GM18870 (cell line): Measurements from ENCODE around the gene RCC1.
"Not testable (repeated sequence)": the region's sequence is repeated elsewhere in the genome, so short reads cannot be mapped to it uniquely, and the experiment has no call there.

Experiments
- ATAC-seq: cut with Tn5 transposase; IDR thresholded peaks from one replicate; pipeline ENCODE4 v1.9.1; 2021; ENCODE audit warnings: moderate library complexity; ENCODE audit not compliant: unreplicated experiment

Gene RCC1

DNA sequence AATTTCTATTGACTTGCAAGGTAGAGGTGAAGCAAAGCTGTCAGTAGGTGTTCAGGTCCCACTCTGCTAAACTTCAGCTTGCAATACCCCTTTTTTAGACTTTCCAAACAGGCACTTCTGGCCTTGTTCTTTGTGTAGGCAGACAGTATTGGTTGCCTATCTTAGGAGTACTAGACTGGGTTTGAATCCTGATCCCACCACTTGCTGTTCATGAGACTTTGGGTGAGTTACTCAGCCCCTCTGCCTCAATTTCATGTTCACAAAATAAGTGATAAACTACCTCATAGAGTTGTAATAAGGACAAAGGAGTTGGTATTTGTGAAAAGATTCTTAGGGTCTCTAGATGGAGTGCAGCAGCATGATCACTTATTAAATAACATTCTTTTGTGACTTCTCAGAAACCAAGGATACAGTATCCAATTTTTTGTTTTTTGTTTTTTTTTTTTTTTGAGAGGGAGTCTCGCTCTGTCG lies 5.2 kb downstream of the RCC1 start:
- ATAC-seq: no peak

DNA sequence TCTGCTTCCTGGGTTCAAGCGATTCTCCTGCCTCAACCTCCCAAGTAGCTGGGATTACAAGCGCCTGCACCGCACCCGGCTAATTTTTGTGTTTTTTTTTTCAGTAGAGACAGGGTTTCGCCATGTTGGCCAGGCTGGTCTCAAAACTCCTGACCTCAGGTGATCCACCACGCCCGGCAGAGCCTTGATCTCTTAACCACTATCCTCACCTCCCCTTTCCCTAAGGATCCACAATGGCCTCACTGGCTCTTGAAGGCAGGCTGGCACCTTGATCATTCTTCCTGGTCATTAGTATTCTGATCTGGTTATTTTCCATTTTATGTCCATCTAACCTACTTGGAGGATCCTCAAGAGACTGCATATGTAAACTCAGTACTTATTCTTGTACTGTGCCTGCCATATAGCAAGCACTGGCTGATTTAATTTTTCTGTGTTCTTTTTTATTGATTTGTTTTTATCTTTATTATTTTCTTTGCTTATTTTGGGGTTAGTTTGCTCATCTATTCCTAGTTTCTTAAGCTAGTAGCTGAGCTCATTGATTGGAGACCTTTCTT lies 6.3 kb downstream of the RCC1 start:
- no peak for ATAC-seq

DNA sequence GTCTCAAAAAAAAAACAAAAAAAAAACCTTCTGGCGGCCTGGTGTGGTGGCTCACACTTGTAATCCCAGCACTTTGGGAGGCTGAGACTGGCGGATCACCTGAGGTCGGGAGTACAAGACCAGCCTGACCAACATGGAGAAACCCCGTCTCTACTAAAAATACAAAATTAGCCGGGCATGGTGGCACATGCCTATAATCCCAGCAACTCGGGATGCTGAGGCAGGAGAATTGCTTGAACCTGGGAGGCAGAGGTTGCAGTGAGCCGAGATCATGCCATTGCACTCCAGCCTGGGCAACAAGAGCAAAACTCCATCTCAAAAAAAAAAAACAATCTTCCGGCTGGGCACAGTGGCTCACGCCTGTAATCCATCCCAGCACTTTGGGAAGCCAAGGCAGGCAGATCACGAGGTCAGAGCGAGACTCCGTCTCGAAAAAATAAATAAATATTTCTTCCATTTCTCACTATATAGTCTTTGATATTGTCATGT lies 8.6 kb downstream of the RCC1 start:
- not testable (repeated sequence) for ATAC-seq

DNA sequence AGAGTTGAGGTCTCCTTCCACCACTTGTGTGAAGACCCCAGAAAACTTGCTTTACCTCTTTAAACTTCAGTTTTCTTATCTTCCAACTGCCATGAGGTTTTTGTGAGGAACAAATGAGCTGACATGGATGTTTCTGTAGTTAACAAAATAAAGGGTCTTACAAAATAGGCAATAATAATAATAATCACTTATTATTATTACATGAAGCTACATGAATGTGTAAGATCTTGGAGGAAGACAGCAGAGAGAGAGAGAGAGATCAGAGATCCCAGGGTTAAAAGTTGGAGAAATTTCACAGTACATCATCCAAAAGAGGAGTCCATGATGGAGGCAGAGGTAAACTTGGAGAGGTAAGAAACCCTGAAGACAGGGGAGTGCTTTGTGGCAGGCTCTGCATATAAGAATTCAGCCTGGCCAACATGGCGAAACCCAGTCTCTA lies 10.7 kb downstream of the RCC1 start:
- no peak for ATAC-seq

DNA sequence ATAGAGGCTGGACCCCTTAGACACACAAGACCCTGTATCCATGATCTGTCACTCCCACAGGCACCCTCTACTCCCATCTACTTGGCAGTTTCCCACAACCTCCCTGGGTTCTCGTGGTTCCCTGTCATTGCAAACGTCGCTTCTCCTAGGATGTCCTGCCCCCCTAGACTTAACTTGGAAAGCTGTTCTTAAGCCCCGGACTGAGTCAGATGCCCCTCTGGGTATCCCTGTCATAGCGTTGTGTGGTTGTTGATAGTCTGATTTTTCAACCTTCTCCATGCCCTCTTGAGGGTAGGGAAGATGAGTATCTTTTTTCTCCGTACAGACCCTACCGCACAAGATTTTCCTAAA lies 11.8 kb downstream of the RCC1 start:
- no peak for ATAC-seq

DNA sequence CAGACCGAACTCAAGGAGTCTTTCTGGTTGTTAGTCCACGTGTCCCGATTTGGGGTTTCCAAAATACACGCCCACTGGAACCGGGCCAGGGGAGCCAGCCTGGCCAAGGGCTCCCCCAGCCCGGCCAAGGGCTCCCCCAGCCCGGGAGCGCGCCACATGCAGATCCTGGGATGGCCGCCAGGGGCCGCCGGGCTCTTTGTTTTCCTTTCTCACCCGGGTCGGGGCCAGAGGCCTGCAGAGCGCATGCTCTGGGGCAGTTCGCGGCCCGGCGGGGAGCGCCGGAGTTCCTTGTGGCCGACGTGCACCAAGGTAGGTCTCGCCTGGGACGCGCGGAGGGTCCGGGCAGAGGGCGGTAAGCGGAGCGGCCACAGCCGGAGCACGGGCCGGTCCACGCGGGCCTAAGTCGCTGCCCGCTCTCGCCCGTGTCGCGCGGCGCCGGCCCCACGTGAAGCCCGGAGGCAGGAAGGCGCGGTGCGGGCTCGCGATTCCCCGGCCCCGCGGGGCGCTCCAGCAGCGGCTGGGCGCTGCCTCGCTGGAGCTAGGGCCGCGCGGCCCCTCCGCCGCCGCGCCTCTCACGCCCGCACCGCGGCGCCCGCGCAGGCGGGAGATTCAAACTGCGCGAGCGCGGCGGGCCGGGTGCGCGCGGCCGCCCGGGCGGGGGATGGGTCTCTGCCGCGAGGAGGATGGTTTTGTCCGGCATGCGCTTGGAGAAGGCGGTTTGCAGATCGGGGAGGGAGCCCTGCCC lies 12.3 kb downstream of the RCC1 start:
- peak; percentile 49 for ATAC-seq

DNA sequence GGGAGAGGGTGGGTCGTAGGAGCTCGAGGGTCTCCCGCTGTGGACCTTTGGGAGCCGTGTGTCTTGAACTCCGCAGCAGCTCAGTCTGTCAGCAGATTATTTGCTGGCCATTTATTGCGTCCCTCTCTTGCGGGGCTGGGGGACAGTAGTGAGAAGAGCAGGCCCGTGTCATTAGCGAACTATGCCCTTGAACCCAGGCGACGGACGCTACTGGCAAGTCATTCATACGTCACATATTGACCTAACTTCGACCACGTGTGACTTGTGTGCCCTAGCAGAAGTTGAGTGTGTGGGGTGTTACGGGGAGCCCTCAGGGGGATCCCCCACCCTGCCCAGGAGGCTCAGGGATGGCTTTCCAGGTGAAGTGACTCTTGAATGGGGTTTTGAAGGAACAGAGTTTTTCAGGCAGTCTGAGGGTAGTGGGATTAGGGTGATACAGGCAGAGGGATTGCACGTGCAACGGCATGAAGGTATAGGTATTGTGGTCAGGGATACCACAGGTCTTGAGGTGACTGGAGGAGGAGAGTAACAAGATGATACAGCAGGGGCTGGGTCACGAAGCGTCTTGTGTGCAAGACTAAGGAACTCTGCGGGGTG lies 13.0 kb downstream of the RCC1 start:
- no peak for ATAC-seq

DNA sequence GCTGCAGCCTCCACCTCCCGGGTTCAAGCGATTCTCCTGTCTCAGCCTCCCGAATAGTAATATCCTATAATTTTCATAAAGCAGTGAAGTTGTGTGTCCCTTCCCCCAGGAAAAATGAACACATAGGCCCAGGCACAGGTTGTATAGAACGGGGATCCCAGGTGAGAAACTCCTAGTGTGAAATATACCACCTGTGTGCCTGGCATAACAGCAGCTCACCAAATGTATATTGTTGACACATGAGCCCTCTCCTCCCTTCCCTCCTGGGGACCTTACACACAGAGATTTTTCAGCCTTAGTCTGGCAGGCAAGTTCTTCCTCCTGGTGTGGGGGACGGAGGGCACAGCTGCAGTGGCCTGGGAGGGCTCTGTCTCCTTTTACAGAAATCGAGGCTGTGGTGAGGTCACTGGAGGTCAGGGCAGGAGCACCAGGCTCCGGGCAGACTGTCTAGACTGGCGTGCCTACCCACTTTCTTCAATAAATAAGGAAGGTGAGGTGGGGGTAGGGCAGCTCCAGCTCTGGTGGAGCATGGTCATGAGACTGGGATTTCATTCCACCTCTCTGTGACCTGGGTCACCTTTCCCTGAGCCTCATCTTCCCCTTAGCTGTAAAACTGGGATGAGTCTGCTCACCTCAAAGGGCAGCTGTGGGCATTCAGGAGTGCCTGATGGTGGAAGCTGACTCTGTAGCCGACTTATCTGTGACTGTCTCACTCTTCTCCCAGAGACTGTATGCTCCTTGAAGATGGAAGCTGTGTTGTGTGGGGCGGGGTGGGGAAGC lies 14.3 kb downstream of the RCC1 start:
- ATAC-seq: no peak

DNA sequence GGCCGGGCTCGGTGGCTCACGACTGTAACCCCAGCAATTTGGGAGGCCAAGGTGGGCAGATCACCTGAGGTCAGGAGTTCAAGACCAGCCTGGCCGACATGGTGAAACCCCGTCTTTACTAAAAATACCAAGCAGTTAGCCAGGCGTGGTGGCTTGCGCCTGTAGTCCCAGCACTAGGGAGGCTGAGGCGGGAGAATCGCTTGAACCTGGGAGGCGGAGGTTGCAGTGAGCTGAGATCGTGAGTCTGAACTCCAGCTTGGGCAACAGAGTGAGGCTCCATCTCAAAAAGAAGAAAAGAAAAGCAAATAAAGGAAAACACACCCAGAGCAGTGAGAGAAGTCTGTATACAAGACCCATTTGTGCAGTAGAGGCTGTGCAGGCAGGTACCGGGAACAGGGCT lies 15.0 kb downstream of the RCC1 start:
- ATAC-seq: not testable (repeated sequence)

DNA sequence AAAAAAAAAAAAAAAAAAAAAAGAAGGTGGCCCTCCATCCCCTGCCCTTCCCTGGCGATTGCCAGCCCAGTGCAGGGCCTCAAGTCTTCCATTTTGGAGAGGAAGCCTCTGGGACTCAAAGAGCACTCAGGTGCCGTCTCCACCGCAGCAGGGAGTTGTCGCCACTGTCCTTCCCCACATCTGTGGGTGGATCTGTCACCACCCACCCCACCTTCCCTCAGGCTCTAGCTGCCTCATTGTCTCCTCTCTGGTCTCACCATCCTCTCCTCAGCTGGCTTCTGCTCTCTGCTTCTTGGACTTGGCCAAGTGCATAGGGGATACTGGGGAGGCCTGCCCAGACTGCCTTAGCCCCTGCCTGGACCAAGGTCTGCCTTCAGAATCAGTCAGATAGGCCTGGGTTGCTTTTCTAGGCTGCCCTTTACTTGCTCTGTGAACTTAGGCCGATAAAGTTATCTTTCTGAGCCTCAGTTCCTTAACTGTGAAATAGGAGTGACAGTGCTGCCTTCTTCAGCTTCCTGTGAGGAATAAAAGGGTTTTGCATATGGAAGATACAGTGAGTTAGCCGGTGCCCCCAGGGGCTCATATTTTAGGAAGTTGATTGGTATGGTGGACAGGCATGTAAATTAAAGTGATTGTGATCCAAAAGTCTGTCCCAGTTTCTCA lies 15.8 kb downstream of the RCC1 start:
- no peak for ATAC-seq

DNA sequence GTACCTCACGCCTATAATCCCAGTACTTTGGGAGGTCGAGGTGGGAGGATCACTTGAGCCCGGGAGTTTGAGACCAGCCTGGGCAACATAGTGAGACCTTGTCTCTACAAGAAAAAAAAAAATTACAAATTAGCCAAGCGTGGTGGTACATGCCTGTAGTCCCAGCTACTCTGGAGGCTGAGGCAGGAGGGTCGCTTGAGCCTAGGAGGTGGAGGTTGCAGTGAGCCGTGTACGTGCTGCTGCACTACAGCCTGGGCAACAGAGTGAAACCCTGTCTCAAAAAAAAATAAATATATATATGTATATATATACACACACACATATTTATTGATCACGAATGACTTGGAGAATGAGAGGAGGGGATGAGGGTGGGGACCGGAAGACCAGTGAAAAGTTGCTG lies 16.7 kb downstream of the RCC1 start:
- ATAC-seq: not testable (repeated sequence)

DNA sequence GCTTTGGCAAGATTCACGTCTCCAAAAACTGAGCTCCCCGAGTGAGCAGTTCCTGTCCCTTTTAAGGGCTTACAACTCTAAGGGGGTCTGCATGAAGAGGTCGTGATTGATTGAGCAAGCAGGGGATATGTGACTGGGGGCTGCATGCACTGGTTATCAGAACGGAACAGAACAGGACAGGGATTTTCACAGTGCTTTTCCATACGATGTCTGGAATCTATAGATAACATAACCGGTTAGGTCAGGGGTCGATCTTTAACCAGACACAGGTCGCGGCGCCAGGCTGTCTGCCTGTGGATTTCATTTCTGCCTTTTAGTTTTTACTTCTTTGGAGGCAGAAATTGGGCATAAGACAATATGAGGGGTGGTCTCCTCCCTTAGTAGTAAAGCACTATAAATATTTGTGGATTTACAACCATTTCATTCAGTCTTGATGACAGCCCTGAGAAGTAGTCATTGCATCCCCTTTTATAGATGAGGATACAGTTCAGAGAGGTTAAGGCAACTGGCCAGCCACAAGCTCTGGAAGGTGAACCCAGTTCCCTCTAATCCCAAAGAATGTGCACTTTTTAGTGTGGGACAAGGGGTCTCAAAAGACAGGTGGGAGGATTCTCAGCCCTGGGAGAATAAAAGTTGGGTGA lies 19.3 kb downstream of the RCC1 start:
- ATAC-seq: not testable (repeated sequence)

DNA sequence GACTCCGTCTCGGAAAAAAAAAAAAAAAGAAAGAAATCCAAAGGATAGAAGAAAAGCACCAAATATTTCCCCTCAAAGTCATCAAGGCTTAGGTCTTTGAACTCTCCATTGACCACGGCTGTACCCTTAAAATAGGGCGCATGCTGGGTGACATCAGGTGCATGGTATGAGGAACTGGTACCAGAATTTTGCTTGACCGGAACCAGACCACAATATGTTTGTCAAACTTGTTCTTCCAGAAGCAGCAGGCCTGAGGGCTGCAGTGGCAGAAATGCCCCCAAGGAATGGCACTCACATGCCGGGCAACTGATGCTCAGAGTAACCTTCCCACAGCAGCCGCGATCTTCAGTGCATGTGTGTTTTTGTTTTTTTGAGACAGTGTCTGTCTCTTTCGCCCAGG lies 21.0 kb downstream of the RCC1 start:
- no peak for ATAC-seq

DNA sequence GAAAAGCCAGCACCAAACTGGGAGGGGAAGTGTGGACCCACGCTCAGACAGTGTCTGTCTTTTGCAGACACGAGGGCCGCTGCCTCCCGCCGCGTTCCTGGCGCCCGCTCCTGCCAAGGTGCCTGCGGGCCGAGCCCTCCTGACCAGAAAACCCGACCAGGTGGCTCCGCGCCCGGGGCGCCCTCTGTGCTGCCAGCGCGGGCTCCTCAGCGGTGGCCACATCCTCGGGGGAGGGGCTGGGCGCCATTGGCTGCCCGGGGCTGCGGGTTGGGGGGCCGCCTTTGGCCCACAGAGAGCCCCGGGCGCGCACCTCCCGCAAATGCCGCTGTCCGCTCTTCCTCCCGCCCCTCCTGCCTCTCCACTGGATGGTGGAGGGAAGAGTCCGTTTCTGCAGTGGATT lies 24.6 kb downstream of the RCC1 start:
- no peak for ATAC-seq

DNA sequence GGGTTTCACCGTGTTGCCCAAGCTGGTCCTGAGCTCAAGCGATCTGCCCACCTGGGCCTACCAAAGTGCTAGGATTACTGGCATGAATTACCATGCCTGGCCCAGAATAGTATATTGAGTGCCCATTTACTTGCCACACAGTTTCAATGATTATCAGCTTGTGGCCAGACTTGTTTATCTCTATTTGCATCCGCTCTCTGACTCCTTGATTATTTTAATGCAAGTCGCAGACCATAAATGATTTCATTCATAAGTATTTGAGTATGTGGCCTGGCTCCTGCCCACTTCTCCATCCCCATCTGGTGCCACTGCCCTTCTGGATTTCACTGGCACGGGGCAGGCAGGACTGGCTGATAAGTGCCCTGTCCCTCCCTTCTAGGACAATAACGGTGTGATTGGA lies 28.8 kb downstream of the RCC1 start:
- ATAC-seq: no peak

DNA sequence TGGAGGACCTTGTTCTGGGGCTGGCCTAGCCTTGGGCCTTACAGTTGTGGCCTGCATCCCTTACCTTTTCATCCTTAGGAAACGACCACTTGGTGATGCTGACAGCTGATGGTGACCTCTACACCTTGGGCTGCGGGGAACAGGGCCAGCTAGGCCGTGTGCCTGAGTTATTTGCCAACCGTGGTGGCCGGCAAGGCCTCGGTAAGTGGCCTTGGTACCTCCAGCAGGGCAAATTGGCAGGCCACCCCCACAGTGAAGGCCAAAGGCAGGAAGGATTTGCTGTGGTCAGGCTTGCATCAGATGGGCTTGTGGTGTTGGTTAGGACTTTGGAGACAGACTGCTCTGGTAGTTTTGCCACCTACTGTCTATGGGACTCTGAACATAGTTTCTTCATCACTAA lies 29.3 kb downstream of the RCC1 start:
- ATAC-seq: no peak

DNA sequence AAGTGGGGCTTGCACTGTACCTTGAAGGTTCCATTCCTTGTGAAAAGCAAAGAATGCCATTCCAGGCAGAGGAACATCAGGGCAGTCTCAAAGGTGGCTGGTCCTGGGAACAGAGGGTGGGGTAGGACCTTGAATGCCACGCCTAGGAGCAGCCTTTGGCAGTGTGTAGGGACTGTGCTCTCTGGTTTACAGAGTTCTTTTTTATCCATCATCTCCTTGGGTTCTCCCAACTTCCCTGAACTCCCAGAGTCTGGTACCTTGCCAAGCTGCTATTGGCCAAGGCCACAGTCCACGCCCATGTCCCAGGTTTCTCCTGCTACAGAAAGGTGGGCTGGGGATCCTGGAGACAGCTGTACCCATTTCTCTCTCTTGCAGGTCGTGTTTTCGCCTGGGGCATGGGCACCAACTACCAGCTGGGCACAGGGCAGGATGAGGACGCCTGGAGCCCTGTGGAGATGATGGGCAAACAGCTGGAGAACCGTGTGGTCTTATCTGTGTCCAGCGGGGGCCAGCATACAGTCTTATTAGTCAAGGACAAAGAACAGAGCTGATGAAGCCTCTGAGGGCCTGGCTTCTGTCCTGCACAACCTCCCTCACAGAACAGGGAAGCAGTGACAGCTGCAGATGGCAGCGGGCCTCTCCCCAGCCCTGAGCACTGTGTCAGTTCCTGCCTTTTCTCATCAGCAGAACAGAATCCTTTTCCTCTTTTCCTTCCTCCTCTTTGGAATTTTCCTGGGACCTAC lies 31.8 kb downstream of the RCC1 start:
- ATAC-seq: no peak

DNA sequence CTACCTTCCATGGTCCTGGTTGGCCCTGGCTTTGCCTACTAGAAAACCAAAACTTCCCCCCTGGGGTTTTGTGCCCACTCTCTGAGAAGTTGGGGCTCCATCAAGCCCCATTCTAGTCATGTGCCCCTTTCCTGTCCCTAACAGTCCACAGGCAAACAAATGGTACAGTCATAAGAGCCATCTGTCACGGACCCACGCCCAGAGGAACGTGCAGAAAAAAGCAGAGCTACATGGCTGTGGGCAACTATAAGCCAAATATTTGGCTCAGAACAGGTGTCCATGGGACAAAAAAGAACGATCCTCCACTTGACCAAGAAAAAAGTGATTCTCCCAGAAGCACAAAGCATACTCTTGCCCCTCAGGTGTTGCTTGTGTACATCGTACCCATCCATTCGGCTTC lies 32.4 kb downstream of the RCC1 start:
- ATAC-seq: no peak

DNA sequence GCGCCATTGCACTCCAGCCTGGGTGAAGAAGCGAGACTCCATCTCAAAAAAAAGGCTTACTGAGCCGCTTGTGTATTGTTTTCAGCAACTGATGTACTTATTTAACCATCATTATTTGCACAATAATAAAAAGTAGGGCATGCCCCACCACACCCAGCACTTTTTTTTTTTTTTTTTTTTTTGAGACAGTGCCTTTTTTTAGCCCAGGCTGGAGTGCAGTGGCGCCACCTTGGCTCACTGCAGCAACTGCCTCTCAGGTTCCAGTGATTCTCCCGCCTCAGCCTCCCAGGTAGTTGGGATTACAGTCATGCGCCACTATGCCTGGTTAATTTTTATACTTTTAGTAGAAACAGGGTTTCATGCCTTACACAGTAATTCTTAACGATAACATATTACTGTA lies 34.8 kb downstream of the RCC1 start:
- no peak for ATAC-seq
